SU-DHL-6 (cell line): ENCODE data around the gene ZC3H4.

Experiments
- EZH2phosphoT487 ChIP-seq: fragments of 200-600 bp; sonication (generic), shearing (Covaris generic); conservative IDR thresholded peaks from 2 replicates; pipeline ENCODE4 v1.6.1; 2018; ENCODE audit warnings: mild to moderate bottlenecking, antibody characterized with exemption, low read length, moderate library complexity, mixed read lengths
- TF ChIP-seq, protein P1 (sequence below): fragments of 200-600 bp; sonication (generic); IDR thresholded peaks from one replicate; pipeline ENCODE4 v1.5.1; 2017; ENCODE audit warnings: antibody characterized with exemption, mild to moderate bottlenecking, low read length, moderate library complexity; ENCODE audit not compliant: insufficient read depth, poor library complexity, severe bottlenecking

DNA sequence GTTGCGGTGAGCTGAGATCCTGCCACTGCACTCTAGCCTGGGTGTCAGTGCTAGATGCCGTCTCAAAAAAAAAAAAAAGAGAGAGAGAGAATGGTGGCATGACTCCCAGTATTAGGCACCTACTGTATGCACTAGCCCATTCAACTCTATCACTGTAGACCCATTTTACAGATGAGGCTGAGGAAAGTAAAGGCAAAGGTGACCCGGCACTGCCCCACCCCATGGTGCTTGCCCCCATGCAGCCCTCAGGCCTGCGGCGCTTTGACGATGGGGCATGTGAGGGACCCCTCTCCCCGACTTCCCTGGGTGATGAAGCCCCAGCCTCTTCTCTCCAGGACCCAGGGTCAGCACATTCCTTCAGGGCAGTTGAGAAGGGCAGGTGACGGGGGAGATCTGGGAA lies 86.7 kb downstream of the ZC3H4 start:
- TF ChIP-seq, protein P1, sequence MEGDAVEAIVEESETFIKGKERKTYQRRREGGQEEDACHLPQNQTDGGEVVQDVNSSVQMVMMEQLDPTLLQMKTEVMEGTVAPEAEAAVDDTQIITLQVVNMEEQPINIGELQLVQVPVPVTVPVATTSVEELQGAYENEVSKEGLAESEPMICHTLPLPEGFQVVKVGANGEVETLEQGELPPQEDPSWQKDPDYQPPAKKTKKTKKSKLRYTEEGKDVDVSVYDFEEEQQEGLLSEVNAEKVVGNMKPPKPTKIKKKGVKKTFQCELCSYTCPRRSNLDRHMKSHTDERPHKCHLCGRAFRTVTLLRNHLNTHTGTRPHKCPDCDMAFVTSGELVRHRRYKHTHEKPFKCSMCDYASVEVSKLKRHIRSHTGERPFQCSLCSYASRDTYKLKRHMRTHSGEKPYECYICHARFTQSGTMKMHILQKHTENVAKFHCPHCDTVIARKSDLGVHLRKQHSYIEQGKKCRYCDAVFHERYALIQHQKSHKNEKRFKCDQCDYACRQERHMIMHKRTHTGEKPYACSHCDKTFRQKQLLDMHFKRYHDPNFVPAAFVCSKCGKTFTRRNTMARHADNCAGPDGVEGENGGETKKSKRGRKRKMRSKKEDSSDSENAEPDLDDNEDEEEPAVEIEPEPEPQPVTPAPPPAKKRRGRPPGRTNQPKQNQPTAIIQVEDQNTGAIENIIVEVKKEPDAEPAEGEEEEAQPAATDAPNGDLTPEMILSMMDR = no peak
- no peak for TF ChIP-seq EZH2phosphoT487
